HFFc6 (cell line): ENCODE data around the gene YAP1. TPM values are rescaled to one million over a fixed set of nuclear protein-coding genes. Genes with fewer than 3 reads are reported as not detected.

Experiments used
- DNase-seq: peaks from one replicate; pipeline ENCODE4 v3.0.0-alpha.2; 2018
- H3K27ac Mint-ChIP-seq: 2 replicates; pipeline ENCODE4 v1.8.0; 2020; ENCODE audit warnings: mild to moderate bottlenecking, mixed read lengths
- H3K27me3 Mint-ChIP-seq: 2 replicates; pipeline ENCODE4 v1.8.0; 2021; ENCODE audit warnings: mild to moderate bottlenecking, moderate library complexity, mixed read lengths; ENCODE audit not compliant: insufficient read depth
- H3K36me3 Mint-ChIP-seq: 2 replicates; pipeline ENCODE4 v1.8.0; 2021; ENCODE audit warnings: low read depth, mixed read lengths
- H3K4me1 Mint-ChIP-seq: 2 replicates; pipeline ENCODE4 v1.8.0; 2020; ENCODE audit warnings: low read depth, mixed read lengths
- H3K4me3 Mint-ChIP-seq: 2 replicates; pipeline ENCODE4 v1.8.0; 2020; ENCODE audit warnings: mild to moderate bottlenecking, moderate library complexity, mixed read lengths
- H3K9me3 Mint-ChIP-seq: 2 replicates; pipeline ENCODE4 v1.8.0; 2020; ENCODE audit warnings: mild to moderate bottlenecking, mixed read lengths
- total RNA-seq, 6 experiments: library from RNA; stranded (reverse); fragmentation: NEBNext Ultra II Directional; extraction: Animal tissue kit (Norgen Biotek cat#: 25700); gene quantifications; 2 replicates in 1 of 6; 3 replicates in 5 of 6; pipeline ENCODE4 v1.2.3, GENCODE V29; 2021
- TF ChIP-seq, protein P1 (sequence below): fragments of 200-600 bp; sonication (generic); IDR thresholded peaks from 2 replicates; pipeline ENCODE4 v1.5.0; 2021; ENCODE audit warnings: antibody characterized with exemption, mild to moderate bottlenecking

The YAP1 gene
- total RNA-seq, 6 experiments from 2014 or later, result 120 to 159 (median 133) TPM

- Mint-ChIP-seq H3K9me3 (no peaks in the 10 kb centered on the region), H3K4me1 (peaks cover 46% of the 10 kb centered on the region), H3K27me3 (no peaks in the 10 kb centered on the region), H3K4me3 (peak overlapping the region; percentile 72), H3K27ac (peak overlapping the region; percentile 55; the same call in 1 of the 2 replicates), H3K36me3 (no peaks in the 10 kb centered on the region)
- TF ChIP-seq, protein P1, sequence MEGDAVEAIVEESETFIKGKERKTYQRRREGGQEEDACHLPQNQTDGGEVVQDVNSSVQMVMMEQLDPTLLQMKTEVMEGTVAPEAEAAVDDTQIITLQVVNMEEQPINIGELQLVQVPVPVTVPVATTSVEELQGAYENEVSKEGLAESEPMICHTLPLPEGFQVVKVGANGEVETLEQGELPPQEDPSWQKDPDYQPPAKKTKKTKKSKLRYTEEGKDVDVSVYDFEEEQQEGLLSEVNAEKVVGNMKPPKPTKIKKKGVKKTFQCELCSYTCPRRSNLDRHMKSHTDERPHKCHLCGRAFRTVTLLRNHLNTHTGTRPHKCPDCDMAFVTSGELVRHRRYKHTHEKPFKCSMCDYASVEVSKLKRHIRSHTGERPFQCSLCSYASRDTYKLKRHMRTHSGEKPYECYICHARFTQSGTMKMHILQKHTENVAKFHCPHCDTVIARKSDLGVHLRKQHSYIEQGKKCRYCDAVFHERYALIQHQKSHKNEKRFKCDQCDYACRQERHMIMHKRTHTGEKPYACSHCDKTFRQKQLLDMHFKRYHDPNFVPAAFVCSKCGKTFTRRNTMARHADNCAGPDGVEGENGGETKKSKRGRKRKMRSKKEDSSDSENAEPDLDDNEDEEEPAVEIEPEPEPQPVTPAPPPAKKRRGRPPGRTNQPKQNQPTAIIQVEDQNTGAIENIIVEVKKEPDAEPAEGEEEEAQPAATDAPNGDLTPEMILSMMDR, result peak; percentile 26
- DNase-seq, result peak; percentile 8
These were observed 169.5 kb downstream of the YAP1 start for GRCh38 chr11:102279641-102280170.

GRCh38 chr11:102280245-102280833 lies 170.1 kb downstream of the YAP1 start:
- no peaks in the 10 kb centered on the region for H3K9me3 Mint-ChIP-seq

More at GRCh38 chr11:102280245-102280833, 170.1 kb downstream of the YAP1 start:
- H3K4me1 Mint-ChIP-seq, result peaks cover 46% of the 10 kb centered on the region
- no peak for DNase-seq
- TF ChIP-seq, protein P1, result no peak
- no peaks in the 10 kb centered on the region for H3K27me3 Mint-ChIP-seq
- H3K27ac Mint-ChIP-seq, result no peak overlapping the region
- no peaks in the 10 kb centered on the region for H3K36me3 Mint-ChIP-seq
- H3K4me3 Mint-ChIP-seq, result peak overlapping the region; percentile 72; the same call in 1 of the 2 replicates

Other genes starting within 250 kb of the YAP1 start
- 1 to 10 TPM; 1.8 to 2.4 (median 2.1) TPM for gene CEP126, start 195.4 kb upstream of the YAP1 start, total RNA-seq
- gene ANGPTL5, start 193.9 kb upstream of the YAP1 start, total RNA-seq, result not detected
- gene CFAP300, start 63.0 kb upstream of the YAP1 start, total RNA-seq, result 1 to 10 TPM; 2.6 to 4.4 (median 3.3) TPM
- gene BIRC3, start 207.0 kb downstream of the YAP1 start, total RNA-seq, result under 1 TPM; 0.35 to 0.66 (median 0.42) TPM
- gene BIRC2, start 236.8 kb downstream of the YAP1 start, total RNA-seq, result 10 to 100 TPM; 49.5 to 64.6 (median 58.3) TPM